SU-DHL-6 (cell line): ENCODE measurements around the gene ZFP69B.

Experiments
- H2AFZ ChIP-seq: fragments of 200-600 bp; sonication (generic); 2 replicates; pipeline ENCODE4 v1.6.1; 2014; ENCODE audit warnings: low read depth, mild to moderate bottlenecking, moderate library complexity, mixed read lengths, antibody characterized with exemption, low read length; ENCODE audit not compliant: severe bottlenecking
- H3F3A ChIP-seq: fragments of 200-600 bp; shearing (Covaris generic); 2 replicates; pipeline ENCODE4 v1.6.0; 2016; ENCODE audit warnings: antibody characterized with exemption, mild to moderate bottlenecking; ENCODE audit not compliant: insufficient read depth
- H3K27ac ChIP-seq: fragments of 200-600 bp; sonication (generic); 2 replicates; pipeline ENCODE4 v1.5.1; 2016; ENCODE audit warnings: low read depth, mild to moderate bottlenecking, low read length, moderate library complexity, mixed read lengths
- H3K27me3 ChIP-seq: fragments of 200-600 bp; sonication (generic), shearing (Covaris generic); 2 replicates; pipeline ENCODE4 v1.6.0; 2014; ENCODE audit warnings: mild to moderate bottlenecking, low read length
- H3K36me3 ChIP-seq: fragments of 200-600 bp; sonication (generic); 2 replicates; pipeline ENCODE4 v1.6.1; 2014; ENCODE audit warnings: mild to moderate bottlenecking, low read length, mixed read lengths
- H3K4me2 ChIP-seq: fragments of 300-600, 200-600 bp; shearing (Covaris generic), sonication (generic); 2 replicates; pipeline ENCODE4 v1.6.0; 2014; ENCODE audit warnings: low read length, low read depth, mild to moderate bottlenecking; ENCODE audit not compliant: poor library complexity, severe bottlenecking
- H3K4me3 ChIP-seq: fragments of 200-600 bp; sonication (generic); 2 replicates; pipeline ENCODE4 v1.5.1; 2014; ENCODE audit warnings: antibody characterized with exemption, low read length, mild to moderate bottlenecking, mixed read lengths; ENCODE audit not compliant: insufficient read depth, poor library complexity, severe bottlenecking
- H3K79me2 ChIP-seq: fragments of 200-600 bp; sonication (generic); 2 replicates; pipeline ENCODE4 v1.6.1; 2014; ENCODE audit warnings: mild to moderate bottlenecking, low read length, moderate library complexity; ENCODE audit not compliant: insufficient read depth
- H3K9ac ChIP-seq: fragments of 200-600 bp; sonication (generic); 2 replicates; pipeline ENCODE4 v1.7.0; 2014; ENCODE audit warnings: mild to moderate bottlenecking, low read length
- H3K9me2 ChIP-seq: fragments of 200-600 bp; sonication (generic); replicated peaks from 2 replicates; pipeline ENCODE4 v1.6.1; 2014; ENCODE audit warnings: low read length; ENCODE audit not compliant: insufficient read depth
- H3K9me3 ChIP-seq: fragments of 200-600 bp; sonication (generic); 2 replicates; pipeline ENCODE4 v1.6.1; 2014; ENCODE audit warnings: low read length, mixed read lengths; ENCODE audit not compliant: insufficient read depth
- H4K20me1 ChIP-seq: fragments of 200-600 bp; sonication (generic); 2 replicates; pipeline ENCODE4 v1.6.1; 2014; ENCODE audit warnings: low read depth, mild to moderate bottlenecking, antibody characterized with exemption, low read length, moderate library complexity, mixed read lengths
- EZH2phosphoT487 ChIP-seq: fragments of 200-600 bp; sonication (generic), shearing (Covaris generic); conservative IDR thresholded peaks from 2 replicates; pipeline ENCODE4 v1.6.1; 2018; ENCODE audit warnings: mild to moderate bottlenecking, antibody characterized with exemption, low read length, moderate library complexity, mixed read lengths
- TF ChIP-seq, protein P1 (sequence below): fragments of 200-600 bp; sonication (generic); IDR thresholded peaks from one replicate; pipeline ENCODE4 v1.5.1; 2017; ENCODE audit warnings: antibody characterized with exemption, mild to moderate bottlenecking, low read length, moderate library complexity; ENCODE audit not compliant: insufficient read depth, poor library complexity, severe bottlenecking

The ZFP69B gene

DNA sequence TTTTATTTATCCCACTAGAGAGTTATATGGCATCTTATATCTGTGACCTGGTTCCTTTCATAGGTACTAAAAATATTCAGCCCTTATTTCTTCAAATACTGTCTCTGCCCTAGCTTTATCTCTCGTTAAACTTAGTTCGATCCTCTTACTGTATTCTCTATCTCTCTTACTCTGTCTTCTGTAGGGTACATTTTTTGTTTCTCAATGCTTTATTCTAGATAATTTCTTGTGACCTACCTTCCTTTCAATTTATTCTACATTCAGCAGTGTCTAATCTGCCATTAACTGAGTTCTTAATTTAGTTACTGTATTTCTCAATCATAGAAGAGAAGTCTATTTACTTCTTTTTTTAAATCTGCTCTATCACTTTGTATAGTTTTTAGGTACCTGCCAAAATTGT is 25.0 kb downstream of the ZFP69B start:
- no peak overlapping the region for H3K27ac ChIP-seq
- no peaks in the 10 kb centered on the region for H3K36me3 ChIP-seq
- no peaks in the 10 kb centered on the region for H3K27me3 ChIP-seq
- H3K4me2 ChIP-seq = no peak overlapping the region
- H3K79me2 ChIP-seq = no peaks in the 10 kb centered on the region; the same call in 1 of the 2 replicates
- no peak overlapping the region for H3K4me3 ChIP-seq
- peaks cover 15% of the 10 kb centered on the region for H3K9me3 ChIP-seq
- H3K9me2 ChIP-seq = no peaks in the 10 kb centered on the region
- H2AFZ ChIP-seq = no peak overlapping the region
- no peak overlapping the region for H3K9ac ChIP-seq
- H4K20me1 ChIP-seq = no peaks in the 10 kb centered on the region
- peaks cover 18% of the 10 kb centered on the region; the same call in 1 of the 2 replicates for H3F3A ChIP-seq
- no peak for TF ChIP-seq EZH2phosphoT487
- TF ChIP-seq, protein P1, sequence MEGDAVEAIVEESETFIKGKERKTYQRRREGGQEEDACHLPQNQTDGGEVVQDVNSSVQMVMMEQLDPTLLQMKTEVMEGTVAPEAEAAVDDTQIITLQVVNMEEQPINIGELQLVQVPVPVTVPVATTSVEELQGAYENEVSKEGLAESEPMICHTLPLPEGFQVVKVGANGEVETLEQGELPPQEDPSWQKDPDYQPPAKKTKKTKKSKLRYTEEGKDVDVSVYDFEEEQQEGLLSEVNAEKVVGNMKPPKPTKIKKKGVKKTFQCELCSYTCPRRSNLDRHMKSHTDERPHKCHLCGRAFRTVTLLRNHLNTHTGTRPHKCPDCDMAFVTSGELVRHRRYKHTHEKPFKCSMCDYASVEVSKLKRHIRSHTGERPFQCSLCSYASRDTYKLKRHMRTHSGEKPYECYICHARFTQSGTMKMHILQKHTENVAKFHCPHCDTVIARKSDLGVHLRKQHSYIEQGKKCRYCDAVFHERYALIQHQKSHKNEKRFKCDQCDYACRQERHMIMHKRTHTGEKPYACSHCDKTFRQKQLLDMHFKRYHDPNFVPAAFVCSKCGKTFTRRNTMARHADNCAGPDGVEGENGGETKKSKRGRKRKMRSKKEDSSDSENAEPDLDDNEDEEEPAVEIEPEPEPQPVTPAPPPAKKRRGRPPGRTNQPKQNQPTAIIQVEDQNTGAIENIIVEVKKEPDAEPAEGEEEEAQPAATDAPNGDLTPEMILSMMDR = no peak

DNA sequence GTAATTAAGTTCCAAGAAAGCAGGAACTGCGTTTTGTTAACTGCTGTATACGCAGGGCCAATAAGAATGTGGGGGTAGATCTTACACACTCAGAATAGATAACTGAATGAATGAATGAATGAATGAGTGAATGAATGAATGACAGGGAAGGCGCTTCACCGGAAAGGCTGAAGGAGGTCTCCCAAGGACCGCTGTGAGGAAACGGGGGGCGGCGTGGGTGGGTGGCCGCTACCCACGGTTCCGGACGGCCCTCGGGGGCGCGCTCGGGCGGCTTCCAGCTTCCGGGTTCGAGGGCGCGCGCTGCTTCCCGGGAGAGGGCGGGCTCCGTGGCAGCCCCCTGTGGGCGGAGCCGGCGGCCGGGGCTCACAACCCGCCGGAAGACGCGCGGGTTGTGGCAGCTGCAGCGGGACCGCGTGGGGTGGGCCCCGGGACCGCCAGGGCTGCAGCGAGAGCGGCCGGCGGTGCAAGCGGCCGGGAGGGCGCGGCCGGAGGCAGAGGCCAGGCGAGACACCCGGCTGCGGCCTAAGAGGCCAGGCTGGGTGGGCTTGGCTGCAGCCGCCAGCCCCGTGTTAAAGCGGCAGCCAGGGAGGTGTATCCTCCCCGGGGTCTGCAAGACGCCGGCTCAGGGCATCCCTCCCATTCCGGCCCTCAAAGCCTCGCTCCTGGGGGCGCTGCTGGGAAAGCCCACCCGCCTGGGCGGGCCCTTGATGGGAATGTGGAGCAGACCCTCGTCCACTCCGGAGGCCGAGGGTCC is 26.8 kb downstream of the ZFP69B start, which contains the start of gene ZFP69:
TSS of gene ZFP69 (plus strand) at position 367 of the 754 bp plus-strand sequence. CDS start 2,072 bp downstream, outside the sequence.
- peak within 1 kb of the TSS; percentile 62 for H3K4me3 ChIP-seq

GRCh38 chr1:40477678-40478053 is 27.4 kb downstream of the ZFP69B start:
- H3K9me3 ChIP-seq = peaks cover 15% of the 10 kb centered on the region
- TF ChIP-seq, protein P1 = no peak
- TF ChIP-seq EZH2phosphoT487 = no peak
- peak overlapping the region; percentile 62 for H3K4me3 ChIP-seq
- peak overlapping the region; percentile 83 for H2AFZ ChIP-seq
- peak overlapping the region; percentile 75 for H3K9ac ChIP-seq
- H3F3A ChIP-seq = peaks cover 18% of the 10 kb centered on the region; the same call in 1 of the 2 replicates
- no peaks in the 10 kb centered on the region for H3K9me2 ChIP-seq
- H3K4me2 ChIP-seq = peak overlapping the region; percentile 90
- H3K27ac ChIP-seq = peak overlapping the region; percentile 39; the same call in 1 of the 2 replicates
- H3K27me3 ChIP-seq = no peaks in the 10 kb centered on the region
- no peaks in the 10 kb centered on the region for H4K20me1 ChIP-seq
- no peaks in the 10 kb centered on the region; the same call in 1 of the 2 replicates for H3K79me2 ChIP-seq
- no peaks in the 10 kb centered on the region for H3K36me3 ChIP-seq

More for the DNA sequence above, 26.8 kb downstream of the ZFP69B start, which contains the start of gene ZFP69:
- H2AFZ ChIP-seq = peak within 1 kb of the TSS; percentile 83
- TF ChIP-seq, protein P1 = no peak
- no peak for TF ChIP-seq EZH2phosphoT487
- H3K9me2 ChIP-seq = no peaks in the 10 kb centered on the region
- peak within 1 kb of the TSS; percentile 90 for H3K4me2 ChIP-seq
- H3K9ac ChIP-seq = peak within 1 kb of the TSS; percentile 75
- peak within 1 kb of the TSS; percentile 48 for H3K27ac ChIP-seq
- no peaks in the 10 kb centered on the region for H3K27me3 ChIP-seq
- H3F3A ChIP-seq = peaks cover 18% of the 10 kb centered on the region; the same call in 1 of the 2 replicates
- H3K79me2 ChIP-seq = no peaks in the 10 kb centered on the region; the same call in 1 of the 2 replicates
- no peaks in the 10 kb centered on the region for H4K20me1 ChIP-seq
- no peaks in the 10 kb centered on the region for H3K36me3 ChIP-seq
- peaks cover 15% of the 10 kb centered on the region for H3K9me3 ChIP-seq
